Measurements from ENCODE around the gene PRLR. TPM values are rescaled to one million over a fixed set of nuclear protein-coding genes. Genes with fewer than 3 reads are reported as not detected.

The PRLR gene
- total RNA-seq, 4 donors from 2014 or later: 15.8 to 80.6 (median 48.0) TPM

- H3K9me3 ChIP-seq: no peaks in the 10 kb centered on the region
- no peak overlapping the region for H3K4me3 ChIP-seq
- no peaks in the 10 kb centered on the region for H3K36me3 ChIP-seq
- intact Hi-C loops (cut with DNase I; ENCODE audit: low total_unique reads): no loop called here
- DNase-seq: no peak
- H3K4me1 ChIP-seq: peaks cover 0 to 2% of the 10 kb centered on the region in 2 donors
- H3K27ac ChIP-seq: peak overlapping the region; percentile 18 to 49
- TF ChIP-seq POLR2A (IDR thresholded peaks at IDR 0.05) (no peak), CTCF (IDR thresholded peaks at IDR 0.05) (no peak)
- H3K27me3 ChIP-seq: no peaks in the 10 kb centered on the region
These were observed 59.2 kb downstream of the PRLR start for GRCh38 chr5:35171078-35171477.

- no peak for TF ChIP-seq POLR2A (IDR thresholded peaks at IDR 0.05)
- no peak for TF ChIP-seq CTCF (IDR thresholded peaks at IDR 0.05)
- intact Hi-C loops (cut with DNase I; ENCODE audit: low total_unique reads): no loop called here
- no peak for DNase-seq
These were observed 64.2 kb downstream of the PRLR start for GRCh38 chr5:35166043-35166442.

GRCh38 chr5:35164860-35165542 is 65.3 kb downstream of the PRLR start:
- H3K4me1 ChIP-seq: peaks cover 0 to 7% of the 10 kb centered on the region in 2 donors
- TF ChIP-seq POLR2A (IDR thresholded peaks at IDR 0.05) (no peak), CTCF (IDR thresholded peaks at IDR 0.05) (no peak)
- no peaks in the 10 kb centered on the region for H3K27me3 ChIP-seq
- intact Hi-C loops (cut with DNase I; ENCODE audit: low total_unique reads): no loop called here
- H3K27ac ChIP-seq: no peak overlapping the region
- H3K4me3 ChIP-seq: no peak overlapping the region
- DNase-seq: no peak
- H3K9me3 ChIP-seq: no peaks in the 10 kb centered on the region
- no peaks in the 10 kb centered on the region for H3K36me3 ChIP-seq

More at GRCh38 chr5:35166043-35166442, 64.2 kb downstream of the PRLR start:
- Histone ChIP-seq H3K36me3 (no peaks in the 10 kb centered on the region), H3K27ac (no peak overlapping the region), H3K4me3 (no peak overlapping the region), H3K4me1 (peaks cover 1% of the 10 kb centered on the region in 2 donors), H3K27me3 (no peaks in the 10 kb centered on the region), H3K9me3 (no peaks in the 10 kb centered on the region)

GRCh38 chr5:35163710-35164033 is 66.6 kb downstream of the PRLR start:
- DNase-seq: no peak
- Histone ChIP-seq H3K36me3 (no peaks in the 10 kb centered on the region), H3K27ac (peak overlapping the region; percentile 5 to 74), H3K9me3 (no peaks in the 10 kb centered on the region), H3K4me3 (no peak overlapping the region), H3K27me3 (no peaks in the 10 kb centered on the region), H3K4me1 (peaks cover 0 to 7% of the 10 kb centered on the region in 2 donors)
- no peak for TF ChIP-seq POLR2A (IDR thresholded peaks at IDR 0.05)
- no peak for TF ChIP-seq CTCF (IDR thresholded peaks at IDR 0.05)
- intact Hi-C loops (cut with DNase I; ENCODE audit: low total_unique reads): no loop called here

- H3K36me3 ChIP-seq: no peaks in the 10 kb centered on the region
- intact Hi-C loops (cut with DNase I; ENCODE audit: low total_unique reads): no loop called here
- no peak for DNase-seq
- H3K27me3 ChIP-seq: no peaks in the 10 kb centered on the region
- peak overlapping the region; percentile 47 to 74 for H3K27ac ChIP-seq
- TF ChIP-seq POLR2A (IDR thresholded peaks at IDR 0.05): no peak
- no peak for TF ChIP-seq CTCF (IDR thresholded peaks at IDR 0.05)
- H3K4me1 ChIP-seq: peaks cover 0 to 7% of the 10 kb centered on the region in 2 donors
- no peak overlapping the region for H3K4me3 ChIP-seq
- no peaks in the 10 kb centered on the region for H3K9me3 ChIP-seq
These were observed 67.2 kb downstream of the PRLR start for GRCh38 chr5:35162848-35163709.

Measured in uterus (tissue), 4 donors.